ENCODE data around the gene INPP5J.
"Not testable (repeated sequence)": the region's sequence is repeated elsewhere in the genome, so short reads cannot be mapped to it uniquely, and the experiment has no call there.

The INPP5J gene

DNA sequence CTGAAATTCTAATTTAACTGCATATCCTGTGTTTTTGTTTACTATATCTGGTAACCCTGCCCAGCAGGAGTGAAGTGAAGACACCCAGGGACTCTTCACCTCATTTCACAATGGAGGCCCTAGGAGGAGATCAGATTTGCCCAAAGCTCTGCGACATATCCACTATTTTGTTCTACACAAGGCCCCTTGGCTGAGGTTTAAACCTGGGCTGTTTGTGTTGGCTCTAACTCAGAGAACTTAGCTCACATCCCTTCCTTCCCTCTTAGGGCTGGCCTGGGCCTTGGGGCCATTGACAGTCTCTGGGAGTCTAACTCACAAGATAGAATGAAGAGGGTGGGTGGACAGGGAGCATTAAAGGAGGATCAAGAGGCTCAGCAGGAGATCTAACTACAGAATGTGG, 25.7 kb downstream of the INPP5J start:
- DNase-seq (ENCODE audit: low read depth), result no peak

DNA sequence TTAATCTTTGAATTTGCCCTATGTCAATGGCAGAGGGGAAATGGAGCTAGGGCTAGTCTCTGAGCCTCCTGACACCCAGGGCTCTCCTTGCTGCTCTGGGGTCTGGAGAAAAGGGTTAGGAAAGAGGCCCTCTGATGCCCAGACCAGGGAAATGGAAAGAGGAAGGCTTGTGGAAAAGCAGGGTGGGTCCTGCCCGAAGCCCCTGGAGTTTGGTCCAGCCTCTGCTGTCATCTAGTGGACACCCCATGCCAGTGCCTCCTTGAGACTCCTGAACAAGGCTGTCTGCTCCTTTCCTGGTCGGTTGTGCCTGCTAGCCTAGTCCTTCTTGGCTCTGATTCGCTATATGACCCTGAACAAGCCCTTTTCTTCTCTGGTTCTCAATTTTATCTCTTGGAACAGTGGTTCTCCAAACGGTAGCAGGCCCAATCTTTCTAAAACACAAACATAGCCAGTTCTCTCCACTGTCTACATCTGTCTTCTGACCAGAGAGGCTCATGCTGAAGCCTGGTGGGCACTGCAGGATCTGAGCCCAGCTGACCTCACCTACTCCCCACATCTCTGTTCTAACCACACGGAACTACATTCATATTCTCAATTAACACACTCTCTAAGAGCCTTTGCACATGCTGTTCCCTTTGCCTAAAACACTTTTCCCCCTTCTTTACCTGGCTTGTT, 26.3 kb downstream of the INPP5J start:
- DNase-seq (ENCODE audit: low read depth), result no peak

DNA sequence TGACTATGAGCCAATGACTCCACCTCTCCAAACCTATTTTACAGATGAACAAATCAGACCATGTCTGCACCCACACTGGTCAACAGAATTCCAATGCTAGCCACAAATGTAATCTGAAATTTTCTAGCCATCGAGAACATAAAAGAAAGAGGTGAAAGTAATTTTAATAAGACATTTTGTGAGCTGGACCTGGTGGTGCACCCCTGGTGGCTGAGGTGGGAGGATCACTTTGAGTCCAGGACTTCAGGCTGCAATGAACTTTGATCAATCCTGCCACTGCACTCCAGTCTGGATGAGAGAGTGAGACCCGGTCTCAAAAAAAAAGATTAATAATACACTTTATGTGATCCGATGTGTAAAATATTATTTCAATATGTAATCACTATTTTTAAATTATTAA, 27.8 kb downstream of the INPP5J start:
- DNase-seq (ENCODE audit: low read depth), result no peak

GRCh38 chr22:31151872-31152271, 29.1 kb downstream of the INPP5J start:
- DNase-seq (ENCODE audit: low read depth), result no peak

- DNase-seq (ENCODE audit: low read depth), result no peak
These were observed 30.6 kb downstream of the INPP5J start for GRCh38 chr22:31153357-31153756.

DNA sequence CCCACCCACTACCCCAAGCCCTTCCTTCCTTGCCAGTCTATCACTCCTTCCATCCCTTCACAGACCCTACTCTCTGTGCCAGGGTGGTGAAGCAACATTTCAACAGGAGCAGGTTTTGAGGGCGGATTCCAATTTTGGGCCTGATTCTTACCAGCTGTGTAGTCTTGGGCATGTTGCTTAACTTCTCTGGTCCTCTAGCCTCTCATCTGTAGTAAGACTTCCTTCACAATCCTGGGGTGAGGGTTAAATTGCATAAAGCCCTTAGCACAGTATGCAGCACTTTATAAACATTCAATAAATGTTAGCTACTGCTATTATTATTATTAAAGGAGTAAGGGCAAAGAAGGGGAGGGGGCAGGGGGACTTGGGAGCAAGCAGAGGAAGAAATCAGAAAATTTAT, 32.2 kb downstream of the INPP5J start:
- DNase-seq (ENCODE audit: low read depth), result no peak

DNA sequence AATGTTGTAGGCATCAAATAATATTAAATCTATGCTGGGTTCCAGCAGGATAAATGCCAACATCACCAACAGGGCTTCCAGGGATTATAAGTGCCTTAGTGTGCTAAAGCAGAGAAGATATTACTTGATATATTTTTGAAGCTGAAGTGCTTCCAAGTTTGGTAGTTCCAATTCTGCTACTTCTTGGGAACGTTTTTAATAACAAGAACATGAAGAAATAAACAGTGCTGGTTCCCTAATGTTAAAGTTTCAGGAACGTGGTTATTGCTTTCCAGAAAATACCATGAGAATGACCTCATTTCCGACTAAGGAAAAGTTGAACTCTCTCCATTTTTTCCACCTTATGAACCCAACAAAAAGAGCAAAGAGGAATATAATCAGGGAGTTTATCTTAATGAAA, 32.7 kb downstream of the INPP5J start:
- no peak for DNase-seq (ENCODE audit: low read depth)

DNA sequence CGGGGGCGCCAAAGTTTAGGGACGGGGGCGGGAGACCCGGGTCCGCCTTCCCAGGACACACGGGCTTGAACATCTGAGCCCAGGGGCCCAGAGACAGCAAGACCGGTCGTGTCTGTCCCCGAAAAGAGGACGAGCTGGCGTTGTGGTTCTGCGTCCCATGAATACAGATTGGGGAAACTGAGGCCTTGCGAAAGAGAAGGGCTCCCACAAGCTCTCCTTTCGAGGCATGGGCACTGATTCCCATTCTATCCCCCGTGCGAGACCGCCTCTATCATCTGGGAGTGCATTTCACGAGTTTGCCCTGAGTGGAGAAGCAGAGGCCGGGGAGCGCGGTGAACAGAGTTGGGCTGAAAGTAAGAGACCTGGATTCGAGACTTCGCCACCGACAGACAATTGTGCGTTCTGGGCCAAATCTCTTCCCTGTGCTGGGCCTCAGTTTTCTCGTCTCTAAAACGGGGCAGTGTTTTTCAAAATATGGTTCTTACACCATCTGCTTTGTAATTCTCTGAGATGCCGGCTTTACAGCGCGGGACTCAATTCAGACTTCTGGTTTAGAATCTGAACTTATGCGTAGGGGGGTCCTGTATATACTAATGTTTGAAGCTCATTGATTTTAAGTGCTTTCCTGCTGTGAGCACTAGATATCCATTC, 37.7 kb downstream of the INPP5J start:
- no peak for DNase-seq (ENCODE audit: low read depth)

DNA sequence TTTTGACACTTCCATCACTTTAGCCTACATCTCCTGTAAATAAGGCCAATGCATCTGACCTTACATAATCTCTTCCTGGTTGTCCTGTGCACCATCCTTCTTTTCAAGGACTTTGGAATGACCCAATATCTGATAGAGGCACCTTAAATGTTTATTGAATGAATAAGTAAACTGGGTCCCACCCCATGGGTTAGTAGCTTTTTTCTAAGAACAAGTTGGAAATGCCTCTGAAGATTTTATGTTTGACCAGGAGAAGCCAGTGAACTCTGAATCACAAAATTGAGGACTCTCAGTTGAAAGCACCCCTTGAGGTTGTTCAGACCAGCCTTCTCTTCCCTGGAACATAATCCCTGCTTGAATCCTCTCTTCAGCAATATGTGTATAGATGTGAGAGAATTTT, 38.6 kb downstream of the INPP5J start:
- DNase-seq (ENCODE audit: low read depth), result no peak

GRCh38 chr22:31162015-31162765, 39.4 kb downstream of the INPP5J start:
- no peak for DNase-seq (ENCODE audit: low read depth)

DNA sequence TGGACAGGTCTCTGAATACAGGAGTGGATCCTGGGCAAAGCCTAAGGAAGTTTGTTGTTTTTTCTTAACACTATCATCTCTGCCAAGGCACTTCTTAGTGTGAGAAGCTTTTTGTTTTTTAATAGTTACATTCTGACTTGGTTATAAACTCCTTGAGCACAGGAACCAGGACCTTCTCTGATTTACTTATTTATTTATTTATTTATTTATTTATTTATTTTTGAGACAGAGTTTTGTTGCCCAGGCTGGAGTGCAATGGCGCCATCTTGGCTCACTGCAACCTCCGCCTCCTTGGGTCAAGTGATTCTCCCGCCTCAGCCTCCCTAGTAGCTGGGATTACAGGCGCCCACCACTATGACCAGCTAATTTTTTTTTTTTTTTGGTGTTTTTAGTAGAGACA, 48.2 kb downstream of the INPP5J start:
- no peak for DNase-seq (ENCODE audit: low read depth)

DNA sequence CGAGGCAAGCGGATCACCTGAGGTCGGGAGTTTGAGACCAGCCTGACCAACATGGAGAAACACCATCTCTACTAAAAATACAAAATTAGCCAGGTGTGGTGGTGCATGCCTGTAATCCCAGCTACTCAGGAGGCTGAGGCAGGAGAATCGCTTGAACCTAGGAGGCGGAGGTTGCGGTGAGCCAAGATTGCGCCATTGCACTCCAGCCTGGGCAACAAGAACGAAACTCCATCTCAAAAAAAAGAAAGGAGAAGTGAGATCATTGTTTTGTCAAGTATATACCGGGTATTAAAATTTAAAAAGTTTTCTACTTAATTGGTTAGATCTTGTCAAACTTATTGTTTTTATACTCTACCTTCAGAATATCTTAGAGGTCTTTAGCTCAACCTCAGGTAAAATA, 49.0 kb downstream of the INPP5J start:
- DNase-seq (ENCODE audit: low read depth), result not testable (repeated sequence)

DNA sequence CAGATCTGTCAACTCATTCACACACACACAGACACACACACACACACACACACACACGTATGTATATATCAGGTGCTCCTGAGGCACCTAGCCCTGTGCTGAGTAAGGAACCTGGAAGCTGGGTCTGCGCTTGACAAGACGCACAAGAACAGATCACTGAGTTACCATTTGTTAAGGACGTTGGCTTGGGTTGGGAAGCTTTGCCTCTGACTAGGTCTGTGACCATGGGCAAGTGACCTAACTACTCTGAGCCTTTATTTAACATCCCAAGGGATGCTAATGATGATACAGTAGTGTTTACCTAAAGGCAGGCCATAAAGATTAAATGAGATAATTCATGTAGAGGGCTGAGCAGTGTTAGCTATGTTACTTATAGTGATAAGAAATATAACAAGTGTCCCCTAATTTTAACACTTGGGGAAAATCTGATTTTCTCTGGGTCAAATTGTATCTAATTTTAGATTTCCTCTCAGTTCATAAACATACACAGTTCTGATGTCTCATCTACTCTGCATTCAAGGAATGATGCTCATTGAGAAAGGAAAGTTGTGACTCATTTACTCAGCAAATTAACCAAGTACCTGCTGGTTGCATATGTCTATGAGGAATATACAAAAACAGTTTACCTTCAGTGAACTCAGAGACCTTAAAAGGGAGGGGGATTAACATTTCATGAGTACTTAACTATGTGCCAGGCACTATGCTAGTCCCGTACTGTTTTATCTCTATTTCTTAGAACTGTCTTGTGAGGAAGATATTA, 50.8 kb downstream of the INPP5J start:
- no peak for DNase-seq (ENCODE audit: low read depth)

- DNase-seq (ENCODE audit: low read depth), result no peak
These were observed 54.2 kb downstream of the INPP5J start for GRCh38 chr22:31176923-31177322.

DNA sequence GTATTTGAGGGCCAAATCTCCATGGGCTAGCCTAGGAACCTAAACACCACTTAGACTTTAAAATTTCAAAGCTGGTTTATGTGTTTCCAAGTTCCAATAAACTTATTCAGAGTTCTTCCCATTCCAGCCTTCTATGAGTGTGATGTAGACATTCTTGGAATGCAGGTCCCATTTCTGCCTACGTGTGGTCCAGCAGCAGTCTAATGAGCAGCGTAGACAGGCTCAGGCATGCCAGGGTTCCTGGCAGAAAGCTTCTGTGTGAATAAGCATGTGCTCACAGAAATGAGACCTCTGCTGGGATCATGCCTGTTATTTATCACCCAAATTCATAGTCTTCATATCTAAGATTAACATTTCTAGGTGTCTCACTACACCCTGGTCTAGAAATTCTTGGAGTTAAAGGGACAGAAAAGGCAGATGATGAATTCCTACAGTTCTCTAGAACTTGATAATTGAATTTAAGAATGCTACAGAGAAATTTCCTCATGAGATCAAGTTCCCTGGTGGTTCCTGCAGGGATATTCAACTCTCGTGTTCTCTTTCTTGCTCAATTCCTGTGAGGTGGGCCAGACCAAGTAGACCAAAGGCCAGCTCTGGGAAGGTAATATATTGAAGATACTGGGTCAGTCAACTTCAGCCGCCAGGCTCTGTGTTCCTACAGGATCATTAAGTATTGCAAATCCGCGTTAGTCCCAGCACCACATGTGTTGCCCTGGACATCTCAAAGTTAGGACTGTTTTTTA, 54.8 kb downstream of the INPP5J start:
- DNase-seq (ENCODE audit: low read depth), result no peak

DNA sequence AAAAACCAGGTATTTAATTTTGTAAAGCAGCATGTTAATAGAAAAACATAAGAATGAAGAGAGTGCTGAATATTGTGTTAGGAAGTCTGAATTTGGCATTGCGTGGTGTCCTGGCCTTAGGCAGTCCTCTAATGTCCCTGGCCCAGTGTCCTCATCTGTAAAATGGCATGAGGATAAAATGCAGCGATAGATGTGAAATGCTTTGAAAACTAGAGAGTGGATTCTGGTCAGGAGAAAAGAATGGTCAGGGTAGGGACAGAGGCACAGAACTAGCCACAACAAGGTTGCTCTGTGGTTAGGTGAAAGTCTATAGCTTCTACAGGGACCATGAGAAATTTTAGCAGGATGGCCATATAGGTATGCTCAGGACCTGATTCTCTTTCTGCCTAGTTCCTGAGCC, 56.1 kb downstream of the INPP5J start:
- DNase-seq (ENCODE audit: low read depth), result no peak

GRCh38 chr22:31179345-31179744, 56.6 kb downstream of the INPP5J start:
- DNase-seq (ENCODE audit: low read depth), result no peak

DNA sequence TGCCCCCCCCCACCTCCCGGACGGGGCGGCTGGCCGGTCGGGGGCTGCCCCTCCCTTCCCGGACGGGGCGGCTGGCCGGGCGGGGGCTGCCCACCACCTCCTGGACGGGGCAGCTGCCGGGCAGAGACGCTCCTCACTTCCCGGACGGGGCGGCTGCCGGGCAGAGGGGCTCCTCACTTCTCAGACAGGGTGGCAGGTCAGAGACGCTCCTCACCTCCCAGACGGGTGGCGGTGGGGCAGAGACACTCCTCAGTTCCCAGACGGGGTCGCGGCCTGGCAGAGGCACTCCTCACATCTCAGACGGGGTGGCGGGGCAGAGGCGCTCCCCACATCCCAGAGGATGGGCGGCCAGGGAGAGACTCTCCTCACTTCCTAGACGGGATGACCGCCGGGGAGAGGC, 61.2 kb downstream of the INPP5J start:
- no peak for DNase-seq (ENCODE audit: low read depth)
